H9 (cell line): ENCODE data around the gene PRLHR. TPM values are rescaled to one million over a fixed set of nuclear protein-coding genes. Genes with fewer than 3 reads are reported as not detected.

ENCODE experiments used
- DNase-seq: peaks from one replicate; pipeline ENCODE4 v3.0.0-alpha.2; 2017
- H2AFZ ChIP-seq: one replicate; pipeline ENCODE4 v1.6.1; 2013; ENCODE audit warnings: mild to moderate bottlenecking, low read length, control low read depth, moderate library complexity
- H2AK5ac ChIP-seq: 2 replicates; pipeline ENCODE4 v1.6.1; 2013; ENCODE audit warnings: low read length, control low read depth, mixed read lengths; ENCODE audit not compliant: insufficient read length
- H2BK120ac ChIP-seq: one replicate; pipeline ENCODE4 v1.6.1; 2013; ENCODE audit warnings: low read depth, mild to moderate bottlenecking, low read length, control low read depth, inconsistent platforms; ENCODE audit not compliant: poor library complexity, severe bottlenecking
- H2BK12ac ChIP-seq: 2 replicates; pipeline ENCODE4 v1.6.1; 2013; ENCODE audit warnings: low read length, control low read depth, mixed read lengths, low read depth; ENCODE audit not compliant: insufficient read length
- H2BK15ac ChIP-seq: 2 replicates; pipeline ENCODE4 v1.6.1; 2013; ENCODE audit warnings: low read depth, low read length, control low read depth
- H2BK20ac ChIP-seq: one replicate; pipeline ENCODE4 v1.6.1; 2013; ENCODE audit warnings: low read depth, mild to moderate bottlenecking, low read length, control low read depth, inconsistent platforms; ENCODE audit not compliant: poor library complexity, severe bottlenecking
- H2BK5ac ChIP-seq: 2 replicates; pipeline ENCODE4 v1.6.1; 2013; ENCODE audit warnings: low read length, control low read depth, mixed read lengths; ENCODE audit not compliant: insufficient read length
- H3K14ac ChIP-seq: 2 replicates; pipeline ENCODE4 v1.6.1; 2013; ENCODE audit warnings: low read length, control low read depth; ENCODE audit not compliant: insufficient read depth
- H3K18ac ChIP-seq: 2 replicates; pipeline ENCODE4 v1.6.1; 2013; ENCODE audit warnings: low read depth, mild to moderate bottlenecking, mixed read lengths, low read length, control low read depth; ENCODE audit not compliant: insufficient read length
- H3K23ac ChIP-seq: 2 replicates; pipeline ENCODE4 v1.6.1; 2013; ENCODE audit warnings: low read length, control low read depth, mixed read lengths, low read depth; ENCODE audit not compliant: insufficient read length
- H3K23me2 ChIP-seq: 2 replicates; pipeline ENCODE4 v1.6.1; 2013; ENCODE audit warnings: low read depth, mild to moderate bottlenecking, mixed read lengths, low read length, control low read depth; ENCODE audit not compliant: insufficient read length, poor library complexity, severe bottlenecking
- H3K27ac ChIP-seq: 2 replicates; pipeline ENCODE4 v1.5.1; 2013; ENCODE audit warnings: low read length, control low read depth, mixed read lengths, low read depth; ENCODE audit not compliant: insufficient read length
- H3K27me3 ChIP-seq: 2 replicates; pipeline ENCODE4 v1.6.1; 2013; ENCODE audit warnings: low read length, control low read depth, inconsistent platforms; ENCODE audit not compliant: insufficient read depth
- H3K4ac ChIP-seq: 2 replicates; pipeline ENCODE4 v1.6.1; 2013; ENCODE audit warnings: low read depth, mild to moderate bottlenecking, control low read depth, inconsistent platforms, low read length, moderate library complexity
- H3K4me1 ChIP-seq: 2 replicates; pipeline ENCODE4 v1.6.1; 2013; ENCODE audit warnings: low read length, control low read depth, inconsistent platforms; ENCODE audit not compliant: insufficient read depth
- H3K4me2 ChIP-seq: 2 replicates; pipeline ENCODE4 v1.6.1; 2013; ENCODE audit warnings: low read length, control low read depth, mixed read lengths; ENCODE audit not compliant: insufficient read length, insufficient read depth
- H3K56ac ChIP-seq: 2 replicates; pipeline ENCODE4 v1.6.1; 2013; ENCODE audit warnings: low read depth, mild to moderate bottlenecking, mixed read lengths, low read length, control low read depth; ENCODE audit not compliant: insufficient read length
- H3K79me1 ChIP-seq: 2 replicates; pipeline ENCODE4 v1.6.1; 2013; ENCODE audit warnings: low read depth, mild to moderate bottlenecking, moderate library complexity, low read length, control low read depth, inconsistent platforms; ENCODE audit not compliant: insufficient read depth, poor library complexity, severe bottlenecking
- H3K79me2 ChIP-seq: 2 replicates; pipeline ENCODE4 v1.6.1; 2013; ENCODE audit warnings: low read length, control low read depth, inconsistent platforms; ENCODE audit not compliant: insufficient read depth
- H3K9ac ChIP-seq: 2 replicates; pipeline ENCODE4 v1.6.1; 2013; ENCODE audit warnings: low read length, control low read depth, mixed read lengths; ENCODE audit not compliant: insufficient read length; ENCODE audit errors: extremely low read depth
- H3K9me3 ChIP-seq: one replicate; pipeline ENCODE4 v1.6.1; 2013; ENCODE audit warnings: low read depth, low read length, inconsistent platforms; ENCODE audit not compliant: control insufficient read depth
- H3T11ph ChIP-seq: one replicate; pipeline ENCODE4 v1.6.1; 2013; ENCODE audit warnings: mild to moderate bottlenecking, low read length, control low read depth, inconsistent platforms
- H4K20me1 ChIP-seq: one replicate; pipeline ENCODE4 v1.6.1; 2013; ENCODE audit not compliant: control insufficient read depth, insufficient read length, insufficient read depth
- H4K5ac ChIP-seq: 2 replicates; pipeline ENCODE4 v1.6.1; 2013; ENCODE audit warnings: low read depth, mild to moderate bottlenecking, mixed read lengths, low read length, control low read depth; ENCODE audit not compliant: insufficient read length
- H4K8ac ChIP-seq: replicated peaks from 2 replicates; pipeline ENCODE4 v1.6.1; 2013; ENCODE audit warnings: low read length, control low read depth, mixed read lengths, low read depth; ENCODE audit not compliant: insufficient read length
- H4K91ac ChIP-seq: 2 replicates; pipeline ENCODE4 v1.6.1; 2013; ENCODE audit warnings: low read depth, mild to moderate bottlenecking, moderate library complexity, mixed read lengths, low read length, control low read depth; ENCODE audit not compliant: insufficient read length
- H3K27ac Mint-ChIP-seq, 3 experiments: 2 replicates in 2 of 3; 3 replicates in 1 of 3; pipeline ENCODE4 v1.8.0; 2020 to 2021; ENCODE audit warnings: mixed read lengths in 3 of 3, mild to moderate bottlenecking in 1 of 3, moderate library complexity in 1 of 3
- H3K27me3 Mint-ChIP-seq: 2 replicates; pipeline ENCODE4 v1.8.0; 2021; ENCODE audit warnings: low read depth, mild to moderate bottlenecking, moderate library complexity, mixed read lengths
- H3K36me3 Mint-ChIP-seq, 3 experiments: 2 replicates in 2 of 3; 3 replicates in 1 of 3; pipeline ENCODE4 v1.8.0; 2020 to 2021; ENCODE audit warnings: low read depth in 3 of 3, mixed read lengths in 3 of 3; ENCODE audit not compliant: insufficient read depth in 1 of 3
- H3K4me1 Mint-ChIP-seq, 2 experiments: 2 replicates each; pipeline ENCODE4 v1.8.0; 2020; ENCODE audit warnings: mixed read lengths in 2 of 2
- H3K4me3 Mint-ChIP-seq, 2 experiments: 2 replicates in 1 of 2; 3 replicates in 1 of 2; pipeline ENCODE4 v1.8.0; 2020 to 2021; ENCODE audit warnings: mild to moderate bottlenecking in 2 of 2, mixed read lengths in 2 of 2, moderate library complexity in 1 of 2
- H3K9me3 Mint-ChIP-seq, 2 experiments: 2 replicates in 1 of 2; 3 replicates in 1 of 2; pipeline ENCODE4 v1.8.0; 2020; ENCODE audit warnings: mild to moderate bottlenecking in 2 of 2, mixed read lengths in 2 of 2, moderate library complexity in 1 of 2
- WGBS: extraction: QIAGEN DNeasy Blood & Tissue Kit; methylation state at CpG from one replicate; pipeline ENCODE4 v1.1.7; 2013; ENCODE audit warnings: missing lambda C conversion rate, low lambda C conversion rate, mixed read lengths; ENCODE audit not compliant: insufficient read length; ENCODE audit errors: extremely low coverage; 5-methylcytosine and 5-hydroxymethylcytosine counted together
- total RNA-seq: library from RNA; stranded (reverse); gene quantifications from 2 replicates; pipeline ENCODE4 v1.2.1, GENCODE V29; 2021
- TF ChIP-seq, protein P1 (sequence below): fragments of 200-600 bp; sonication (generic); conservative IDR thresholded peaks from 3 replicates; pipeline ENCODE4 v1.8.0; 2021; ENCODE audit warnings: antibody characterized with exemption, mild to moderate bottlenecking

Gene PRLHR
- total RNA-seq, 1 experiment from 2014 or later = not detected

DNA sequence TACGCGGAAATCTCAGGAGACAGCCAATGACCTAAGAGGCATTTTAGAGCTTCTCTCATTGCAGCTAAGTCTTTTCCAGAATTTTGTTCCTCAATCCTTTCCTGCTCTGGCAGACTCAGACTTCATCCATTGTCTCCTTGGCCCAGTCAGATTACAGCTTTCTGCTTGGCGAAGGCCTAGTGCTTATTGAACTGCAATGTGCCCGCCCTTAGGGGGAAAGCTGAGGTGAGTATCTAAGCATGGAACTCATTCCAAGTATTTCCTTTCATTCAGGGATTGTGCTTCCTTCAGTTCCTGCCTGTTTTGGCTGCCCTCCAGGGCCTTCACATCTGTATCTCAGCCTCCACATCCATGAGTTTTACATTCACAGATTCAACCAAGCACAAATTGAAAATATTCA is 37.5 kb downstream of the PRLHR start:
- Histone ChIP-seq H2AK5ac (no peak overlapping the region), H3K4me2 (no peak overlapping the region), H3K27ac (no peak overlapping the region), H3K9ac (no peak overlapping the region), H3K18ac (no peak overlapping the region), H3K23ac (no peak overlapping the region), H2AFZ (peak overlapping the region; percentile 78), H3K9me3 (no peaks in the 10 kb centered on the region), H3K79me1 (no peaks in the 10 kb centered on the region), H3K4me1 (0 out of 2 replicates have a peak, but pooled peaks cover 3% of the 10 kb centered on the region), H4K20me1 (no peaks in the 10 kb centered on the region), H3K23me2 (no peaks in the 10 kb centered on the region), H4K8ac (no peak overlapping the region), H3K27me3 (no peaks in the 10 kb centered on the region), H3K4ac (no peak overlapping the region), H3K14ac (no peak overlapping the region), H2BK15ac (no peak overlapping the region), H3K79me2 (no peaks in the 10 kb centered on the region), H3T11ph (no peak overlapping the region), H4K5ac (no peak overlapping the region), H2BK12ac (no peak overlapping the region), H2BK5ac (no peak overlapping the region), H3K56ac (no peak overlapping the region), H4K91ac (no peak overlapping the region), H2BK20ac (no peak overlapping the region), H2BK120ac (no peak overlapping the region)
- Mint-ChIP-seq H3K4me1 (peaks cover 26 to 29% of the 10 kb centered on the region in 2 experiments), H3K36me3 (peaks cover 0 to 32% (median 12%) of the 10 kb centered on the region in 3 experiments; a peak in 5 of 7 replicates), H3K4me3 (no peak overlapping the region), H3K27me3 (peaks cover 2% of the 10 kb centered on the region), H3K27ac (peak overlapping the region in 1 of 3 experiments; percentile 44; a peak in 1 of 7 replicates), H3K9me3 (peaks cover 21 to 24% of the 10 kb centered on the region in 2 experiments)
- TF ChIP-seq, protein P1, sequence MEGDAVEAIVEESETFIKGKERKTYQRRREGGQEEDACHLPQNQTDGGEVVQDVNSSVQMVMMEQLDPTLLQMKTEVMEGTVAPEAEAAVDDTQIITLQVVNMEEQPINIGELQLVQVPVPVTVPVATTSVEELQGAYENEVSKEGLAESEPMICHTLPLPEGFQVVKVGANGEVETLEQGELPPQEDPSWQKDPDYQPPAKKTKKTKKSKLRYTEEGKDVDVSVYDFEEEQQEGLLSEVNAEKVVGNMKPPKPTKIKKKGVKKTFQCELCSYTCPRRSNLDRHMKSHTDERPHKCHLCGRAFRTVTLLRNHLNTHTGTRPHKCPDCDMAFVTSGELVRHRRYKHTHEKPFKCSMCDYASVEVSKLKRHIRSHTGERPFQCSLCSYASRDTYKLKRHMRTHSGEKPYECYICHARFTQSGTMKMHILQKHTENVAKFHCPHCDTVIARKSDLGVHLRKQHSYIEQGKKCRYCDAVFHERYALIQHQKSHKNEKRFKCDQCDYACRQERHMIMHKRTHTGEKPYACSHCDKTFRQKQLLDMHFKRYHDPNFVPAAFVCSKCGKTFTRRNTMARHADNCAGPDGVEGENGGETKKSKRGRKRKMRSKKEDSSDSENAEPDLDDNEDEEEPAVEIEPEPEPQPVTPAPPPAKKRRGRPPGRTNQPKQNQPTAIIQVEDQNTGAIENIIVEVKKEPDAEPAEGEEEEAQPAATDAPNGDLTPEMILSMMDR = no peak
- no CpG with 5 or more reads among the region's 4 CpGs for WGBS
- no peak for DNase-seq
